Colonic mucosa (tissue), 4 donors: Measurements from ENCODE around the gene PARD3B. TPM values are rescaled to one million over a fixed set of nuclear protein-coding genes. Genes with fewer than 3 reads are reported as not detected.

ENCODE experiments used
- DNase-seq: peaks from one replicate; pipeline ENCODE4 v3.0.0-alpha.2; 2020
- H3K27ac ChIP-seq: fragments of 200-600 bp; one replicate; pipeline ENCODE4 v1.8.0; 2021
- H3K27me3 ChIP-seq: fragments of 200-600 bp; one replicate; pipeline ENCODE4 v1.8.0; 2021
- H3K36me3 ChIP-seq: fragments of 200-600 bp; one replicate; pipeline ENCODE4 v1.8.0; 2021
- H3K4me1 ChIP-seq: fragments of 200-600 bp; one replicate; pipeline ENCODE4 v1.8.0; 2021; ENCODE audit warnings: mild to moderate bottlenecking
- H3K4me3 ChIP-seq: fragments of 200-600 bp; one replicate; pipeline ENCODE4 v1.8.0; 2021
- H3K9ac ChIP-seq, 2 donors: one replicate each; pipeline ENCODE4 v1.7.0; 2013; ENCODE audit warnings: control low read depth in 2 of 2, low read depth in 2 of 2, low read length in 2 of 2
- H3K9me3 ChIP-seq: fragments of 200-600 bp; one replicate; pipeline ENCODE4 v1.8.0; 2021
- CTCF ChIP-seq: fragments of 200-600 bp; IDR thresholded peaks from one replicate; pipeline ENCODE4 v1.8.0; 2022; ENCODE audit warnings: antibody characterized with exemption, mild to moderate bottlenecking
- intact Hi-C: fragments of 100-400 bp; cut with DNase I; formaldehyde crosslinking; loops from one replicate; pipeline ENCODE4 v1.14.1; 2022
- total RNA-seq, 2 donors: library from RNA; stranded (reverse); fragmentation: NEBNext Ultra II Directional in 1 of 2; extraction: Animal tissue kit (Norgen Biotek cat#: 25700) in 1 of 2; gene quantifications; one replicate each; pipeline ENCODE4 v1.2.1, GENCODE V29; 2021
- donor health status: healthy.
- donor health status: DM: no; HTN: no; CAD: no.
- donor health status: DM: no; HTN: no; CAD: no.

The PARD3B gene
- total RNA-seq, 2 donors from 2014 or later = 20.0 to 24.2 TPM

GRCh38 chr2:204898928-204899640, 353.8 kb downstream of the PARD3B start:
- no peaks in the 10 kb centered on the region for H3K4me1 ChIP-seq
- no peak overlapping the region for H3K27ac ChIP-seq
- no peak for TF ChIP-seq CTCF
- no peaks in the 10 kb centered on the region for H3K9me3 ChIP-seq
- DNase-seq = no peak
- no peak overlapping the region for H3K9ac ChIP-seq
- H3K4me3 ChIP-seq = no peak overlapping the region
- no peaks in the 10 kb centered on the region for H3K27me3 ChIP-seq
- H3K36me3 ChIP-seq = no peaks in the 10 kb centered on the region
- intact Hi-C loops = no loop called here

DNA sequence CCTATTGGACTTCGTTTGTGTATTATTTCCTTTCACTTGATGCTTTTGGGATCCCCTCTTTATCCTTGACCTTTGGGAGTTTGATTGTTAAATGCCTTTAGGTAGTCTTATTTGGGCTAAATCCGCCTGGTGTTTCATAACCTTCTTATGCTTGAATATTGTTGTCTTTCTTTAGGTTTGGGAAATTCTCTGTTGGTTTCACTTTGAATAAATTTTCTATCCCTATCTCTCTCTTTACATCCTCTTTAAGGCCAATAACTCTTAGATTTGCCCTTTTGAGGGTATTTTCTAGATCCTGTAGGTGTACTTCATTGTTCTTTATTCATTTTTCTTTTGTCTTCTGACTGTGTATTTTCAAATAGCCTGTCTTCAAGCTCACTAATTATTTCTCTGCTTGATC, 354.7 kb downstream of the PARD3B start:
- no peak for DNase-seq
- no peaks in the 10 kb centered on the region for H3K27me3 ChIP-seq
- intact Hi-C loops = no loop called here
- H3K4me3 ChIP-seq = no peak overlapping the region
- H3K9ac ChIP-seq = no peak overlapping the region
- no peak overlapping the region for H3K27ac ChIP-seq
- TF ChIP-seq CTCF = no peak
- no peaks in the 10 kb centered on the region for H3K36me3 ChIP-seq
- no peaks in the 10 kb centered on the region for H3K9me3 ChIP-seq
- H3K4me1 ChIP-seq = no peaks in the 10 kb centered on the region

DNA sequence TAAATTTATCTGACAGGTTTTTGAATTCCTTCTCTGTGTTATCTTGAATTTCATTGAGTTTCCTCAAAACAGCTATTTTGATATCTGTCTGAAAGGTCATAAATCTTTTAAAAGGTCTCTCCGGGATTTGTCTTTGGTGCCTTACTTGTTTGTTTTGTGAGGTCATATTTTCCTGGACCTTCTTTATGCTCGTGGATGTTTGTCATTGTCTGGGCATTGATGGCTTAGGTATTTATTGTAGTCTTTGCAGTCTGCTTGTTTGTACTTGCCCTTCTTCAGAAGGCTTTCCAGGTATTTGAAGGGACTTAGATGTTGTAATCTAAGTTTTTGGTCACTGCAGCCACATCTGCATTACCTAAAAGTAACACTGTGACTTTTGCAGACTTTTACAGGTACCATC, 355.2 kb downstream of the PARD3B start:
- no peak for DNase-seq
- Histone ChIP-seq H3K4me3 (no peak overlapping the region), H3K27ac (no peak overlapping the region), H3K36me3 (no peaks in the 10 kb centered on the region), H3K27me3 (no peaks in the 10 kb centered on the region), H3K9ac (no peak overlapping the region), H3K9me3 (no peaks in the 10 kb centered on the region), H3K4me1 (no peaks in the 10 kb centered on the region)
- intact Hi-C loops = no loop called here
- no peak for TF ChIP-seq CTCF

DNA sequence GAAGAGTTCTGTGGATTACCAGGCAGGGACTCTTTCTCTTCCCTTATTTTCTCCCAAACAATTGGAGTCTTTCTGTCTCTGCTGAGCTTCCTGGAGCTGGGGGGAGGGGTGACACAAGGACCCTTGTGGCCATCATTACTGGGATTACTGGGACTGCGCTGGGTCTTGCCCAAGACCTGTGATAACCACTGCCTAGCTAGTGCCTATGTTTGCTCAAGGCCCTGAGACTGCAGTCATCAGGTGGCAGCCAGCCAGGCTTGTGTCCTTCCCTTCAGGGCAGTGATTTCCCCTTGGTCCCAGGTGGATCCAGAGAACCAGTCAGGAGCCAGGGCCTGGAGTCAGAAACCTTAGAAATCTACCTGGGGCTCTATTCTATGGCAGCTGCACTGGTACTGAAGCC, 355.6 kb downstream of the PARD3B start:
- intact Hi-C loops = no loop called here
- Histone ChIP-seq H3K4me3 (no peak overlapping the region), H3K27ac (no peak overlapping the region), H3K9ac (no peak overlapping the region), H3K27me3 (no peaks in the 10 kb centered on the region), H3K36me3 (no peaks in the 10 kb centered on the region), H3K4me1 (no peaks in the 10 kb centered on the region), H3K9me3 (no peaks in the 10 kb centered on the region)
- no peak for TF ChIP-seq CTCF
- peak; percentile 18 for DNase-seq

- intact Hi-C loops = no loop called here
- H3K4me3 ChIP-seq = no peak overlapping the region
- H3K9ac ChIP-seq = no peak overlapping the region
- no peak overlapping the region for H3K27ac ChIP-seq
- no peaks in the 10 kb centered on the region for H3K9me3 ChIP-seq
- TF ChIP-seq CTCF = no peak
- no peak for DNase-seq
- H3K36me3 ChIP-seq = no peaks in the 10 kb centered on the region
- no peaks in the 10 kb centered on the region for H3K27me3 ChIP-seq
- H3K4me1 ChIP-seq = no peaks in the 10 kb centered on the region
These were observed 356.3 kb downstream of the PARD3B start for GRCh38 chr2:204901591-204901990.
